Stimulated activated naive CD4-positive, alpha-beta T cell treated with Interleukin-2 at 50 U/mL for 16 hours (primary cell): ENCODE data around the gene ARHGAP15.

Experiments
- DNase-seq: peaks from one replicate; lab custom pipeline; 2025; lab: John Stamatoyannopoulos, UW

The ARHGAP15 gene

GRCh38 chr2:143768991-143769390 is 639.8 kb downstream of the ARHGAP15 start:
- DNase-seq: no peak

- no peak for DNase-seq
Measured at GRCh38 chr2:143771939-143772338, 642.7 kb downstream of the ARHGAP15 start.

- no peak for DNase-seq
Measured at GRCh38 chr2:143776526-143777297, 647.5 kb downstream of the ARHGAP15 start.

GRCh38 chr2:143779021-143779420 is 649.8 kb downstream of the ARHGAP15 start:
- no peak for DNase-seq

GRCh38 chr2:143786026-143786765 is 657.0 kb downstream of the ARHGAP15 start:
- no peak for DNase-seq

GRCh38 chr2:143787674-143788073 is 658.5 kb downstream of the ARHGAP15 start:
- DNase-seq: no peak

- DNase-seq: no peak
Measured at GRCh38 chr2:143792602-143793001, 663.4 kb downstream of the ARHGAP15 start.

GRCh38 chr2:143793381-143793780 is 664.2 kb downstream of the ARHGAP15 start:
- no peak for DNase-seq

GRCh38 chr2:143796051-143796450 is 666.8 kb downstream of the ARHGAP15 start:
- DNase-seq: no peak

- no peak for DNase-seq
Measured at GRCh38 chr2:143801561-143801960, 672.3 kb downstream of the ARHGAP15 start.

- DNase-seq: no peak
Measured at GRCh38 chr2:143802242-143802641, 673.0 kb downstream of the ARHGAP15 start.

GRCh38 chr2:143802871-143803650 is 673.8 kb downstream of the ARHGAP15 start:
- no peak for DNase-seq

- no peak for DNase-seq
Measured at GRCh38 chr2:143803936-143804335, 674.7 kb downstream of the ARHGAP15 start.

GRCh38 chr2:143805666-143806065 is 676.4 kb downstream of the ARHGAP15 start:
- DNase-seq: no peak

GRCh38 chr2:143807192-143807591 is 678.0 kb downstream of the ARHGAP15 start:
- no peak for DNase-seq

GRCh38 chr2:143807671-143808070 is 678.5 kb downstream of the ARHGAP15 start:
- no peak for DNase-seq

- DNase-seq: no peak
Measured at GRCh38 chr2:143808166-143808565, 678.9 kb downstream of the ARHGAP15 start.

- no peak for DNase-seq
Measured at GRCh38 chr2:143815082-143815481, 685.9 kb downstream of the ARHGAP15 start.

GRCh38 chr2:143816916-143817315 is 687.7 kb downstream of the ARHGAP15 start:
- DNase-seq: no peak
